Measurements from ENCODE around the gene FOCAD.

FOCAD gene

DNA sequence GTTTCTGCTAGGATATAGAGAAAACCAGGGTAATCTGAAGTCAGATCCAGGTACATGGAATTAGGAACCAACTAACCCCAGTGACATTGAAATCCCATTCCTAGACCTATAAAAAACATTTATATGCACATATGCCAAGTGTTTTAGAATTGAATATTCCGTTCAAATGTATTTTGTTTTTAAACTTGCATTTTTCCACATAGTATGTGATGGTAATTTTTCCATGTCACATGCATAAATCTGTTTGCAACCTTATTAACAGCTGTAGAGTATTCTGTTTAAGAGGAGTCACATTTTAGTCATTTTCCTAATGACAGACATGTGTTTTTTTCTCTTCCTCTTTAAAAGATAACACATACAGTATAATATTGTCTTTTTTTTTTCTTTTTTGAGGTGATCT, 50.2 kb downstream of the FOCAD start:
- no peak for DNase-seq (ENCODE audit: low spot score)

DNA sequence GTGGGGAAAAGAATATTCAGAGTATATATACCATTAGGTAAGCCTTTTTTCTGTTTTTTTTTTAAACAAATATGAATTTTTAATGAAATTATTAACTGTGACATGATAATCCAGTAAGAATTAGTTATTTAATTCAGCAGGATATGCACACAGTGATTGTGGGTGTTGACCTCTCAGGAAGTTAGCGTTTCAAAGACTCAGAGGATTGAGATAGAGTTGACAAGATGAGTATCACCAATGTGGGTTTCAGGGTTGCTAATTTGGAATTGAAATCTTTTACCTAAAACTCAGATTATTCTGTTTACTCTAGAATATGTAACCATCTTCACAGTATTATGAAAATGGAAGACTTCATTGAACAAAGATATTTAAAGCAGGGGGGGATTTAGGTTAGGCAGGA, 56.2 kb downstream of the FOCAD start:
- no peak for DNase-seq (ENCODE audit: low spot score)

DNA sequence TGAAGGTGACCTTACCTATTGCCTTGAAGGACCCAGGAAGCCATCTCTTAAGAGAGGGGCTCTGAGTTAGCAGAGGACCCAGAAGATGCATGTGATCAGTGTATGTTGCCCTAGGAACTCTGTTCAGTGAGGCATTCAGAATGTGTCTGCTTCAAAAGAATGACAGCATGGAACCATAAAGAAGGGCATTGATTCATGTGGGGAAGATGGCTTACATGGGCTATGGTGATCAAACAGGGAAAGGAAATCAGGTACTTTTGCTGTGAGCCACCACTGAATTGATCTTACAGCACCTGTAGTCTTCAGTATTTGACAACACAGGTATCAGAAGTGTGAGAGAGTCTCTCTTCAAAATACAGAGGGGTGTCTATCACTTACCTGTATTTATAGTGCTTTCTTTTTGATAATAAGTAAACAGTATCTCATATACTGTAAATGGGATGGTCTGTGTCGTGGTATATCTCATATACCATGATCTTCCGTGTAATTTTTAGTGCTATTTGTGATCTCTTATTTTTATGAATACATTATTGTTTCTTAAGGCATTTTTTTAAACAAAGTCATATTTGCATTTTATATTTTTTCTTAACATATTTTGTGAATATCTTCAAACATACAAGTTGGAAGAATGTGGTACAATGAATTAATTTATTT, 57.0 kb downstream of the FOCAD start:
- DNase-seq (ENCODE audit: low spot score) = no peak

DNA sequence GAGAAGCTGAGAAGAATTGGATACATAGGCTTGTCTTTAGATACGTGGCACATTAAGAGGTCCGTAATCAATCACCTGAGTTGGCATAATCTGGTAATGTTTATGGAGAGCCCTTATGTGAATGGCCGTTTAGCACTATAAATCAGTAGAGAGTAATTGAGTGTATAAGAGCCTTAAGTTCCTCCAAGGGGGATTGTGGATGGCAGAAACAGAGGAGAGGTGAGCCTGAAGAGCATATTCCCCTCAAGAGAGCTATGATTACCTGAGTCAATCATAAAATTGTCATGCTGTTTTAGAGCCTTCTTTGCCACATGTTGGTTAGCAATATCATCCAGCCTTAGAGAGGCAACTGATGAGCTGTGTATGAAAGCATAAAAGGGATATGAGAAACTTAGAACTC, 58.8 kb downstream of the FOCAD start:
- no peak for DNase-seq (ENCODE audit: low spot score)

- no peak for DNase-seq (ENCODE audit: low spot score)
Observed at GRCh38 chr9:20744036-20744630, 60.1 kb downstream of the FOCAD start.

DNA sequence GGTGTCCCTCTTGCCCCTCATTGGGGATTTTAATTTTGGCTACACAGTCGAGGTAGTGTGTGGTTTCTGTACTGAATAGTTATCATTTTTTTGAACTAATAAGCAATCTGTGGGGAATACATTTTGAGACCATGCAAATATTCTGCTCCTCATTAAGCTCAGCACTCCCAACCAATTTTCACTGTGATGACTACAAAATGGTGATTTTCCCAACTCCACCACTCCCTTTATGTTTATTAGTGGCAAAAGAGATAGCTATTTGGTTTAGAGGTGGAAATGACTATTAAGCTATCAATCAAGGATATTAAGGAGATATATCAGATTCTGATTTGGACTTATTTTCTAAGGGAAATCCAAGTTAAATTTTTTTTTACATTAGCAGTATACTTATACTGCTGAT, 62.9 kb downstream of the FOCAD start:
- DNase-seq (ENCODE audit: low spot score) = no peak

- DNase-seq (ENCODE audit: low spot score) = no peak
Observed at GRCh38 chr9:20749496-20750198, 65.6 kb downstream of the FOCAD start.

GRCh38 chr9:20753761-20754160, 69.7 kb downstream of the FOCAD start:
- DNase-seq (ENCODE audit: low spot score) = no peak

GRCh38 chr9:20754556-20754955, 70.5 kb downstream of the FOCAD start:
- DNase-seq (ENCODE audit: low spot score) = no peak

DNA sequence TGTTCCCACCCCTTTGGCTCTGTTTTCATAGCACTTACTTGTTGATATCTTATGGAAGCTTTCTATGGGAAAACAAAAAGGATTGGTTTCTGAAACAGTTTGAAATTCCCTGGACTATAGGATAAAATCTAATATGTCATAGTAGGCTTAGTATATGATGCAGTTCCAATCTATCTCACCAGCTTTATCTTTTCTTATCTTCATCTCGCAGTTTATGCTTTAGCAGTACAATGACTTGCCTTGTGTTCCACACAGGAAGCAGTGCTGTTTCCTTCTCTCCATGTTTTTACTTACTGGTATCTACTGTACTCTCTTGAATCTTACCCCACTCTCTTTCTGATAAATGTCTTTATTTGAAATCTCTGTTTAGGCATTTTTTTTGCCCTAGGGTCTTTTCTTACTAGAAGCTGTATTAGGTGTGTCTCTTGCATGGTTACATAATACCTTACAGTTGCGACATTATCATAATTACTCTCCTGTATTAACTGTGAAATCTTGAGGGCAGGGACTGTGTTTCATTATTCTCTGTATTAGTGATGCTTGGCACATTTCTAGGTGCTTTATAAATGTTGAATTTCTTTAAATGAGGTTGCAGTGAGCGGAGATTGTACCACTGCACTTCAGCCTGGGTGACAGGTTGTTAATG, 76.3 kb downstream of the FOCAD start:
- DNase-seq (ENCODE audit: low spot score) = no peak

DNA sequence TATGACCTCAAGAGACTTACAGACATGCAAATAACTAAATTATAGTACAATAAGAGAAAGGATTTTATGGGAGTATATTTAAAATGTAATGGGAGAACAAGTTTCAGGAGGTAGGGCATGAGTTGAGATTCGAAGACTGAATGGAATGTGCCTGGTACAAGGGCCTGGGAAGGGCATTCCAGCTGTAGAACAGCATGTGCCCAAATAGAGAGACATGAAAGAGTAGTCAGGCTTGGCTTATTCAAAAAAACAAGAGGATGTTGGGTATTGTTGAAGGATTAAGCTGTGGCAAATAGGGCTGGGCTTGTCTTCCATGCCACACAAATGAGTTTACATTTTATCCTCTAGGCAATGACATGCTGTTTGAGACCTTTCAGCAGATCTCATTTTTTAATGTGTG, 86.9 kb downstream of the FOCAD start:
- DNase-seq (ENCODE audit: low spot score) = no peak

GRCh38 chr9:20771729-20772128, 87.7 kb downstream of the FOCAD start:
- no peak for DNase-seq (ENCODE audit: low spot score)

GRCh38 chr9:20775683-20776082, 91.6 kb downstream of the FOCAD start:
- DNase-seq (ENCODE audit: low spot score) = no peak

DNA sequence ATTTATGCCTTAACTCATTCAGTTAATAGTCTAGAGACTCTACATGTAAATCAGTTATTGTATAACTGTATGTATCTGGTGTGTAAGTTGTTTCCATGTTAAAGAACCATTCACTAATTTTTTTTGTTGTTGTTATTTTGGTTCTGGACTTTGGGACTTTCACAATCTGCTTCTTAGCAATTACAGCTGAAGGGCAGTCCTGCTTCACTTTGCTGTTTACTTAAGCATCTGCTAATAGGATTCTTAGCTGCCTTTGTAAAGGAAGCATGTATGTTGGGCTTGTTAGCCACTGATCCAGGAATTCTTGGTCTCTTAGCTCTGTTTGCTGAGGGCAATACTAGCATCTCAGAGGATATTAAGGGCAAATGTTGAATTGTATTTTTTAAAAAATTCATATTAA, 97.0 kb downstream of the FOCAD start:
- DNase-seq (ENCODE audit: low spot score) = no peak

DNA sequence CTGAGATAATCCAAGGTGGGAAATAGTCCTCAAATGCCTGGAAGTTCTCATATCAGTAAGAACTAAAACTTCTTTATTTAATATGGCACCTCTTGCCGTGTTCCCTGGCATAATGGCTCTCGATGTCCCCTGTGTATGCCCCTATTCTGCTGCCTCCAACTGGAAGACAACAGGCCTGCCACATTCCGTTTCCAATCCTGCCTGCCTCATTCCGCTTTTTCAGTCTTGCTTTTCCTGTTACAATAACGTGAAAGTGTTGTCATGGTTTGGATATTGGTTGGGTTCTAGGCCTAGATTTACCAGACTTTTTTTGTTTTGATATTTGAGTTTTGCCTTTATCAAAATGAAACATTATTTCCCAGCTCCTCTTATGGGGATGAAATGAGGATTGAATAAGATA, 98.2 kb downstream of the FOCAD start:
- DNase-seq (ENCODE audit: low spot score) = no peak

DNA sequence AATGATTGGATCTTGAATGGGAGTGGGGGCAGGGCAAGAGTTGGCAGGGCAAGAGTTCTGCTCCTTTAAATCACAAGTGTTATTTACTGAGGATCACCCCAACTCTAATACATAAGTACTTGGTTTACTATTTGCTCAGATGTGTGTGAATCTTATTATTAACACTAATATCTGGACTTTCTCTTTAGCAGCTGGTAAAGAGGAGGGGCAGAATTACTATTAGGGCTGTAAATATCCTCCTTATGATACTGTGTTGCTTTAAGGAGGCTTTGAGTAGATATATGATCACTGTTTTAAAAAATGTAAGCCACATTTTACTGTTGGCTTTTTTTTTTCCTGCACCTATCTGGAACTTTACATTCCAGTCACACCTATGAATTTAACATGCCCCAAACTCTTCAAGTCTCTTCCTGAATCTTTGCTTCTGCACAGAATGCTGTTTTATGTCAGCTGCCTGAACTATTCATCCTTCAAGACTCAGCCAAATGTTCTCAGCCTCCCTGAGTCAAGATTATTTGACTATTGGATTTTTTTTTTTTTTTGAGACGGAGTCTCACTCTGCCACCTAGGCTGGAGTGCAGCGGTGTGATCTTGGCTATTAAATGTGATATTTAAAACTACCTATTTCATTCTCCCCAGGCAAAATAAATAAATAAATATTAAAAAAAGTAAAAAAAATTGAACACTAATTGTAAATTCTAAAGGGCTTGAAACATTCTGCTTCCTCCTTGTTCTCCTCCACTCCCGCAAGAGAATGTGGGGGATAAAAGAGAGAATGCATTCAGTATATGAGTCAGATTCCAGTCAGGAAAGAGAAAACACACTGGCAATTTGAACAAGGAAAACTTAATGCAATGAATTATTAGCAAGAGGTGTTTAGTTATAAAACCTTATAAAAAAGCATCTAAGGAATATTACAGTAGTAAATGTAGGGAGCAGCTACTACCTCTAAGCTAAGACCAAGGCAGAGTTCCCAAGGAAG, 99.3 kb downstream of the FOCAD start:
- no peak for DNase-seq (ENCODE audit: low spot score)

GRCh38 chr9:20784196-20784595, 100.1 kb downstream of the FOCAD start:
- DNase-seq (ENCODE audit: low spot score) = no peak

- no peak for DNase-seq (ENCODE audit: low spot score)
Observed at GRCh38 chr9:20786807-20787206, 102.7 kb downstream of the FOCAD start.

DNA sequence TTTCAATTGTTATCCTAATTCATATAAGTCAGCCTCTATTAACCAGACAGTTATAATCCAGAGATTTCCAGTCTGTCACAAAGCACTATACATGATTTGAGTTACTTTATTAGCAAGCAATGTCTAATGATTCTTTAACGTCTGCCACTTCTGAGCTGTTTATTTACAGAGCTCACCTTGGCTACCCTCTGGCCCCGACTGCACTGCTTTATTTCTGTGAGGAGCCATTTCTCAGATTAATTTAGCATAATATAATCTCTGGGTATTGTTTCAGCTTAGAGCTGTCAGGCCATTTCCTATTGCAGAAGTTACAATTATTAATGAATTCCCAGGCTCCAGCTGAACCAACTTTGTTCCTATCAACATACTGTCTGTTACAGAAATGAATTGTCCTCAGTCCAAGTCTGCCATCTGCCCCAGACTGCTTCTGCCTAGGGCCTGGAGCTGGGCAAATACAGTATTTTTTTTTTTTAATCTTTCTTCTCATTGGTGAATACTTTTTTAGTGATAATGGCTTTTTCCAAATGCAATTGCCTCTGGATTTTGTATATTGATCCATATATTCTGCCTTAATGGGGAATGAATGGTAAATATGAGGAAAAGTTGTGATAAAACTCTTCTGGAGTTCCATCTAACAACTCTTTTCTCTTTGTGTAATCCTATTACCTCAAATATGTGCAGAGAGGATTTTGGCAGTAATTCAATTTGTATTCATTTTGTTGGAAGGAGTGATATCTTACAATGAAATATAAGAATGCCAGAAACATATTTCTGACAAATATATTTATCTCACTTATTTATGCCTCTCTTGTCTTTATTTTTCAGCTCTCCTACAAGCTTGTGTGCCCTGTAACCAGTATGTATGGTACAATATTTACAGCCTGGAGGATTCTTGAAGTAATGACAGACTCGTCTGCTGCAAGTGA, 104.7 kb downstream of the FOCAD start:
- no peak for DNase-seq (ENCODE audit: low spot score)

DNA sequence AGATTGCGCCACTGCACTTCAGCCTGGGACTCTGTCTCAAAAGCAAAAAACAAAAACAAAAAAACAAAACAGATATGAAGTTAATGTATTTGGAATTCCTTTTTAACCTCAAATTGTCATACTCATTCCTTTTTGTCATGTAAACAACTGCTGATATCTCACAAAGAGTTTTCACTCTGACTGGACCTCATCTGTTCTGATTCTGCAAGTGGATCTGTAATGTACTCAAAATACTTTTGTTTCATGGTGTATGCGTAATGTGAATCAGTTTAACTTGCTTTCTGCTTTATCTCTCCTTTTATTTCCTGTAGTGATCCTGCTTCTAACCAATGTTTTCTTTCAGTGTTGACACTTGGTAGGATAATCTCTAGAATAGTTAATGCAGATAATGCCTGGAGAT, 106.7 kb downstream of the FOCAD start:
- DNase-seq (ENCODE audit: low spot score) = no peak

- no peak for DNase-seq (ENCODE audit: low spot score)
Observed at GRCh38 chr9:20791682-20792081, 107.6 kb downstream of the FOCAD start.
